HG02870 (cell line): Measurements from ENCODE around the gene DHRS4L2.
"Not testable (repeated sequence)": the region's sequence is repeated elsewhere in the genome, so short reads cannot be mapped to it uniquely, and the experiment has no call there.

Experiments used
- ATAC-seq: cut with Tn5 transposase; IDR thresholded peaks from one replicate; pipeline ENCODE4 v1.9.1; 2021; ENCODE audit warnings: mild to moderate bottlenecking, moderate library complexity; ENCODE audit not compliant: unreplicated experiment

Gene DHRS4L2

DNA sequence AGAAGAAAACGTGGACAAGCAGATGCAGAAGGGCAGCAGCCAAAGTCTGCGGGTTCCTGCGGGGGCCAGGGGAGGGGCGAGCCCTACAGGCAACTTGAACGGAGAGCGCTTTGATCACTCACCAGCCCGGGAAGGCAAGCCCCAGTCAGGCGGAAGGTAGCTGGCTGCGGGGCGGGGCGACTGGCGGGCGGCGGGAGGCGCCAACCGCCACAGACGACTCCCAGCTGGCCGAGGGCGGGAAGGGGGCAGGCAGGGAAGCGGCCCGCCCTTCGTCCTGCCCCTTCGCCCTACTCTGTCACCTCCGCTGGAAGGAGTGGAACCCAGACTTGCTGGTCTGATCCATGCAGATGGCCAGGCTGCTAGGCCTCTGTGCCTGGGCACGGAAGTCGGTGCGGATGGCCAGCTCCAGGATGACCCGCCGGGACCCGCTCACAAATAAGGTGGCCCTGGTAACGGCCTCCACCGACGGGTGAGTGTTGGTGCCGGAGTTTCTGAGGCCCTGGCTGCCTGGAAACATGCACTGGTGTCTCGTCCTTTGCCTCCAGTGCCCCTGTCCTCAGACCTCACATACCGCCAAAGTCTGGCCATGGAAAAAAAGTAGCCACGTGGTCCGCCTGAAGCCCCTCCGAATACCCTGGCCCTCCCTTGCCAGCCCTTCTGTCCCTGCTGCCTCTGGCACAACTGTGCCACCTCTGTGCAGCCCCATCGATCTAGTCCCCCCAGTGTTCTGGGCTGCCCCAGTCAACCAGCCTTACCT is at the start of gene DHRS4L2:
TSS of gene DHRS4L2 (plus strand) at position 323 of the 757 bp plus-strand sequence. CDS start at position 342, 19 bp downstream.
- ATAC-seq = peak; percentile 81

DNA sequence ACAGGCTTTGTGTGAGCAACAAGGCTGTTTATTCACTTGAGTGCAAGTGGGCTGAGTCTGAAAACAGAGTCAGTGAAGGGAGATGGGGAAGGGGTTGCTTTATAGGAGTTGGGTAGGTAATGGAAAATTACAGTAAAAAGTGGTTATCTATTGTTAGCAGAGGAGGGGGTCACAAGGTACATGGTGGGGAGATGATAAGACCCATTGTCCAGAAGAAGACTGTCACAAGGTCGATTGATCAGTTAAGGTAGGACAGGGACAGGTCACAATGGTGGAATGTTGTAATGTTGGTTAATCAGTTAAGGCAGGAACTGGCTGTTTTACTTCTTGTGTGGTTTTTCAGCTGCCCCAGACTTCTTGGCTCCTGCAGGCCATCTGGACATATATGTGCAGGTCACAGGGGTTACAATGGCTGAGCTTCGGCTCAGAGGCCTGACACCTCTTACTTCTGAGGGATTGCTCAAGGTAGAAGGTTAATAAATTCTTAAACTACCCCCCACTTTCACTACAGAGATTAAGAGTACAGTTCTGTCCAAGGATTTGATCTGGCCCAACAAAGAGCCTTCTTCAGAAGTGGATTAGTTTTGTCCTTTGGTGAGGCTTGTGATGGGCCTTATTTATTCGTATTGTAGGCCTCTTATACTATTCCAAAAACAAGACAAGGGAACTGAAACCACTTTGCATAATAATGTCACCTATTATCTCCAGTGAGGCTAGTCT is 49.0 kb upstream of the DHRS4L2 start:
- no peak for ATAC-seq

DNA sequence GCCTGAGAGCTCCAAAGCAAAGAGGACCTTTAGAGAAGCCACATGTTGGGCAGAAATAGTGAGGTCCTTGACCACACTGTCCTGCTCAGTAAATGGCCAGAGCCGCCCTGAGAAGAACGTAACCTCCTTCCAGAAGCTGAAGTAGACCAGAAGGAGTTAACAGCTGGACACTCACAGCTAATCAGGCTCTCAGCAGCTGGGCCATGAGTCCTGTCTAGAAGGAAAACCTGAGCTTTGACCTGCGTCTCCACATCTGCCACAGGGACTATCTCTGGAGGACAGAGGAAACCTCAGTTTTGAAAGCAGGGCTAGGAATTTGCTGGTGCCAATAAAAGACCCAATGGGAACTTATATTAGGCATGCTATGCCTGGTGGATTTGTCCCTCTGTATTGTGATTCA is 47.5 kb upstream of the DHRS4L2 start:
- ATAC-seq = no peak

DNA sequence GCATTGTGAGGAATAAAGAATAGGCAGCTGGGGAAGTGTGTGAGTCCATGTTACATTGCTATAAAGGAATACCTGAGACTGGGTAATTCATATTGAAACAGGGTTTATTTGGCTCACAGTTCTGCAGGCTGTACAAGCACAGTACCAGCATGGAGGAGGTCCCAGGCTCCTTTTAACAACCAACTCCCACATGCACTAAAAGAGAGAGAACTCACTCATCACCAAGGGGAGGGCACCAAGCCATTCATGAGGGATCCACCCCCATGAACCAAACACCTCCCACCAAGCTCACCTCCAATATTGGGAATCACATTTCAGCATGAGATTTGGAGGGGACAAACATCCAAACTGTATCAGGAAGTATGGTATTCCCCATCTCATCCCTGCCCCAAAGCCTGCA is 47.1 kb upstream of the DHRS4L2 start:
- ATAC-seq = no peak

DNA sequence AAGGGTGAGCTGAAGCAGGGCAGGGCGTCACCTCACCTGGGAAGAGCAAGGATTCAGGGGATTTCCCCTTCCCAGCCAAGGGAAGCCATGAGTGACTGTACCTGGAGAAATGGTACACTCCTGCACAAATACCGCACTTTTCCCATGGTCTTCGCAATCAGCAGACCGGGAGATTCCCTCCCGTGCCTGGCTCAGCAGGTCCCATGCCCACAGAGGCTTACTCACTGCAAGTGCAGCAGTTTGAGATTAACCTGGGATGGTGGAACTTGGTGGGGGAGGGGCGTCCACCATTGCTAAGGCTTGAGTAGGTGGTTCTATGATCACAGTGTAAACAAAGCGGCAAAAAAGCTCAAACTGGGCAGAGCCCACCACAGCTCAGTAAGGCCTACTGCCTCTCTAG is 46.1 kb upstream of the DHRS4L2 start:
- ATAC-seq = no peak

DNA sequence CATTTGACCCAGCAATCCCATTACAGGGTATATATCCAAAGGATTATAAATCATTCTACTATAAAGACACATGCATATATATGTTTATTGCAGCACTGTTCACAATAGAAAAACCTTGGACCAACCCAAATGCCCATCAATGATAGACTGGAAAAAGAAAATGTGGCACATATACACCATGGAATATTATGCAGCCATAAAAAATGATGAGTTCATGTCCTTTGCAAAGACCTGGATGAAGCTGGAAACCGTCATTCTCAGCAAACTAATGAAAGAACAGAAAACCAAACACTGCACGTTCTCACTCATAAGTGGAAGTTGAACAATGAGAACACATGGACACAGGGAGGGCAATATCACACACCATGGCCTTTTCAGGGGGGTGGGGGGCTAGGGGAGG is 39.7 kb upstream of the DHRS4L2 start:
- ATAC-seq = not testable (repeated sequence)

DNA sequence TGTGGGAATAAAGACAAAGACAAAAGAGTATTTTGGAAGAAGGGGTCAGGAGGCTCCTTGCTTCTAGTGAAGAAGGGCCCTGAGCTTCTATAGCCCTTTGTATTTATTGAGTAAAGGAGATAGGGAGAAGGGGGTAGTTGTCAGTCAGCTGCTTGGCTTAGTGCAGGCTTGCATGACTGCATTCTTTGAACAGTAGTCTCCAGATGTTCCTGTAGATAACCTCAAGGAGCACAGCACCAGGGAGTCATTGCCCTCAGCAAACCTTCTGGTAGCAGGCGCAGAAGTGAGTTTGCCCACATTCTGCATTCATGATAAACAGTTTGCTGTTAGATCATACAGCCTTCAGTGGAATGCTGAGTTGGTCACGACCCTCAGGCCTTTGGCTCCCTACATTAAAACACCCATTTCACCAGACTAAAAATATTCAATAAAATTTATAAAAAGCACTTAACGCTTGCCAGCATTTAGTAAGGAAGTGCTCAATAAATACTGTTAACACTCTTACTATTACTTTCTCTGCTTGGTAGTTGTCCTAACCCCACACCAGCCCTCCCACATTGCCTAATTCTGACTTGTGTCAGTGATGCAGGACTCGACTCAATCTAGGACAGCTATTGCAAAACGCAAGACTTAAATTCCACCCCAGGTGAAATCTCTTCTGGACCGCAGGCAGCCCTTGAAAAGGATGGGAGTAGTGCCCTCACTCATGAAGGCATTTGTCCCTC is 38.2 kb upstream of the DHRS4L2 start:
- no peak for ATAC-seq

DNA sequence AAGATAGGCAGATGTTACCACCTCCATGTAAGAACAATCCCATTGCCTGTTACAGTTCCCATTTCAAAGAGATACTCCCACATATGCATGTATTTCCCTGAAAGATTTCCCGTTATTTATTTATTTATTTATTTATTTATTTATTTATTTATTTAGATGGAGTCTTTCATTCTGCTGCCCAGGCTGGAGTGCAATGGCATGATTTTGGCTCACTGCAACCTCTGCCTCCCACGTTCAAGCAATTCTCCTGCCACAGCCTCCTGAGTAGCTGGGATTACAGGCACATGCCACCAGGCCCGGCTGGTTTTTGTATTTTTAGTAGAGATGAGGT is 37.6 kb upstream of the DHRS4L2 start:
- not testable (repeated sequence) for ATAC-seq

DNA sequence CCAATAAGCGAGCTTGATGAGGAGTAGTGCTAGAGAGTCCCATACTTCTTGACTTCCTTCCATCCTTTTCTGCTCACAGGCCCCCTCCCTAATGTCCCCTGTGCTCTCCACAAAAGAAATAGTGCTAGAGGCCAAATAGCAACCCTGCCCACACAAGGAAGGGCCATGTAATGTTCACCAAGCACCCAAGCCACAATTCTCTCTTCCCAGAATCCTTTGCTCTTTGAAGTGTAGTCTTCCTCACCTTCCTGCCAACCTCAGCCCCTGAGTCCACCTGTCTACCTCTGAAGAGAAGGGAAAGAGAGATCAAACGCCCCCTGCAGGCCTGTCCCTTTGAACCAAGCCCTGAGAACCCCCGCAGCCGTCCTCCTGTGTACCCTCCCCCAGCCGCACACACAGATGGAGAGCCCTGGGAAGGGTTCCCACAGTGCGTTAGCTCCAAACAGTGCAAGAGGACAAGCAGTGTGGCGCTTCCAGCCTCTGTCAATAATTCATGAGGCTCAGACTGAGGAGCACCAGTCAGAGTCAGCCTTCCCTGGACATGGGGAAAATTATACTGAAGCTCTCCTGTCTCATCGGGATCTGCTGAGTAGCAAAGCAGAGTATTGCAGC is 37.0 kb upstream of the DHRS4L2 start:
- no peak for ATAC-seq

DNA sequence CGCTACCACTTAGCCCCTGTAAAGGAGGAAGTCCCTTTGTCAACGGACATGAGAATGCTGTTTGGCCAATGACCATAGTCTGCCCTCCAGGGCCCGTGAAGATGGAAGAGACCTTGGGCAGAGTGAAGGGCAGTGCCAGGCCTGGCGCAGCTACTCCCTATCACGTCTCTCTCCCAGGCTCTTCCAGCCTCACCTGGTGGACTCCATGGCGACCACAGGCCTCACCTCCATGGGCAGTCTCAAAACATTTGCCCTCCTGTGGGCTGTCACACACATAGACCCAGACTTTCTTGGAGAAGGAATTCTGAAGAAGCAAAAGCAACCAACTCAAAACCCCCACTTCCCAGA is 35.6 kb upstream of the DHRS4L2 start:
- ATAC-seq = not testable (repeated sequence)

DNA sequence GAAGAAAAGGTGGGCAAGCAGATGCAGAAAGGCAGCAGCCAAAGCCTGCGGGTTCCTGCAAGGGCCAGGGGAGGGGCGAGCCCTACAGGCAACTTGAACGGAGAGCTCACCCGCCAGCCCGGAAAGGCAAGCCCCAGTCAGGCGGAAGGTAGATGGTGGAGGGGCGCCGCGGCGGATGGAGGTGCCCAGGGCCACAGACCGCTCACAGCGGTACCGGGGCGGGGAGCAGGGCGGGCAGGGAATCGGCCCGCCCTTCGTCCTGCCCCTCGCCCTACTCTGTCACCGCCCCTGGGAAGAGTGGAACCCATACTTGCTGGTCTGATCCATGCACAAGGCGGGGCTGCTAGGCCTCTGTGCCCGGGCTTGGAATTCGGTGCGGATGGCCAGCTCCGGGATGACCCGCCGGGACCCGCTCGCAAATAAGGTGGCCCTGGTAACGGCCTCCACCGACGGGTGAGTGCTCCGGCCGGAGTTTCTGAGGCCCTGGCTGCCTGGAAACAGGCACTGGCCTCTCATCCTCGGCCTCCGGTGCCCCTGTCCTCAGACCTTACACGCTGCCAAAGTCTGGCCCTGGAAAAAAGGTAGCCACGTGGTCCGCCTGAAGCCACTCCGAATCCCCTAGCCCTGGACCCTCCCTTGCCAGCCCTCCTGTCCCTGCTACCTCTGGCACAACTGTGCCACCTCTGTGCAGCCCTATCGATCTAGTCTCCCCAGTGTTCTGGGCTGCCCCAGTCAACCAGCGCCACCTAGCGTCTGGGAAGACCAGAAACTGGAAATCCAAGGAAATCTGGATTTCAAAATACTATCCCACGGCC is 35.1 kb upstream of the DHRS4L2 start, which contains the start of gene DHRS4:
TSS of gene DHRS4 (plus strand) at position 307 of the 815 bp plus-strand sequence. CDS start at position 326, 19 bp downstream.
- peak; percentile 83 for ATAC-seq

DNA sequence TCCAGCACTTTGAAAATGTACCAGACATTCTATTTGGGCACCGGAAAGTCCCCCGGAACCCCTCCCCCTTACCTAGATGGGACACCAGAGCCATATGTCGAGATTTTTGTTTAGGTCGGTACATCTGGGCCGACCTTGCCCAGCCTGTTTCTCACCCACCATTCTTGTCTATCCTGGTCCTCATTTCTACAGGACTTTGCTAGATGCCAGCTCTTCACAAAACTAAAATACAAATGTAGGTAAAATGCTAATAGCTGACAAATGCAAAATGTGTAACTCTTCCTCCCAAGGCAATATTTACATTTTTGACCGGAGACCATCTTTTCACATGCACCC is 34.5 kb upstream of the DHRS4L2 start:
- ATAC-seq = peak; percentile 18

DNA sequence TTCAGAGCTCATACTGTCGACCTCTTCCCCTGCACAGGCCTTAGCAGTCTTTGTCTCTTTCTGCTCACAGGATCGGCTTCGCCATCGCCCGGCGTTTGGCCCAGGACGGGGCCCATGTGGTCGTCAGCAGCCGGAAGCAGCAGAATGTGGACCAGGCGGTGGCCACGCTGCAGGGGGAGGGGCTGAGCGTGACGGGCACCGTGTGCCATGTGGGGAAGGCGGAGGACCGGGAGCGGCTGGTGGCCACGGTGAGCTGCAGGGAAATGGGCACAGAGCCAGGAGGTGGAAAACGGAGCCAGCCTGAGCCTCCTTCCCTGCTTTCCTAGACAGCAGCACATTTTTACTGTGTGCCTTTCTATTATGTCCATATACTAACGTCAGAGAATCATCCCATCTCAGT is 33.8 kb upstream of the DHRS4L2 start:
- not testable (repeated sequence) for ATAC-seq

DNA sequence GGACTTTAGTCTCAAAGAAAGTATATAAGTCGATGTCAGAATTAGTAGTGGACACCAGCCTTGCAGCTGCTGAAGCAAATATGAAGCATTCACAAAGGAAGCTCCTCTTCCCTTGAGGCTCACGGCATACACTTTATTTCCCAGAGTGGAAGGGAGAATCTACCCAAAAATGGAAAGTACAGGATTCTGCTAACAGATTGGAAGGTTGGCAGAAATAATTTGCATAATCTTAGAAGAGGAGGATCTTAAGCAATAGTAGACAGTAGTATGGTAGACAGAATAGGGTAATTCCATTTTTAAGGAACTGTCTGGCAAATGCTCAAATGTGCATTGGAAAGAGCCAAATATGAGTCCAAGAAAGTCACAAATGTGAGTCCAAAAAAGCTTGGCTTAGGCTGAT is 32.9 kb upstream of the DHRS4L2 start:
- not testable (repeated sequence) for ATAC-seq

DNA sequence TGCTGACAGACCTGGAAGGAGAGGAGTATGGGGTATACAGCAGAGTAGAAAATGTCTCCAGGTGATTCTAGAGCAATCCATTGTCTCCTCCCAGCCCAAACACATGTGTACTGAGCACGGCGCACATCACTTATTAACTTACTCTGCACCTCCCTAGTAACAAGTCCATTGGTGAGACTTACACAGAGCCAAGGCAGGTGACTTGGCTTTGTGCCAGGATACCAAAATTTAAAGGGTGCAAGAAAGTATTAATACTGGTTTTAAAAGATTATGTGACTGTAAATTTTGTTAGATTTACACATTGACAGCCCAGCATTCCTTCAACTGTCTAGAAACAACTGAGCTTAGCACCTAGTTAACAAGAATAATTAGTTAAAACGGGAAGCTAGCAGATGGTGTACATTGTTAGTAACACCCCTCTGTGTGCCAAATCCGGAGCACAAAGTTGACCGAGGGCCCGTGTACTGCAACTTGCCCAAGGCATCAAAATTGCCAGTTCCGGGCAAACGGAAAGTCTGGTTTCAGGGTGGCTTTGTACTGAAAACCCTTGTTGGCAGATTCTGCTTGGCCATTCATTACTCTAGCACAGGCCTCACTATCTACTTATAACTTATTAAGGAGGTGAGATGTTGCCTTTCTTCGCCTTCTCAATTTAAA is 30.7 kb upstream of the DHRS4L2 start:
- ATAC-seq = not testable (repeated sequence)

DNA sequence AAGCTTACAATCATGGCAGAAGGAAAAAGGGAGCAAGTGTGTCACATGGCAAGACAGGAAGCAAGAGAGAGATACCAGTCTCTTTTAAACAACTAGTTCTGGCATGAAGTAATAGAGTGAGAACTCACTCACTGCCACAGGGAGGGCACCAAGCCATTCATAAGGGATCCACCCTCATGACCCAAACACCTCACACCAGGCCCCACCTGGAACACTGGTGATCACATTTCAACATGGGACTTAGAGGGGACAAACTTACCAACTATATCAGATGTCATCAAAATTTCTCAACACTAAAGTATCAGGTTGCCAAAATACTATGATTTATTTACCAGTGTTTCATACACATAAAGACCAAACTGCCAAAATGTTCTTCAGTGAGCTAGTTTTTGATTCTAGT is 27.8 kb upstream of the DHRS4L2 start:
- not testable (repeated sequence) for ATAC-seq

DNA sequence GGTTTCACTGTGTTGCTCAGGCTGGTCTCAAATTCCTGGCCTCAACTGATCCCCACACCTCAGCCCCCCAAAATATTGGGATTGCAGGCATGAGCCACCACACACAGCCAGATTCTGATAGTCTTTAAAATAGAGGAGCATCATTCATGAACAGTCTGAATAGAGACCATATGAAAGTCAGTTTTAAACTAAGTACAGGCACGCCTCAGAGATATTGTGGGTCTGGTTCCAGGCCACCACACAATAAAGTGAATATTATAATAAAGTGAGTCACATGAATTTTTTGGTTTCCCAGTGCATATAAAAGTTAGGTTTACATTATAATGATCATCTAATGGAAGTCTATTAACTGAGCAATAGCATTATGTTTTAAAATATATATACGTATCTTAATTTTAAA is 27.0 kb upstream of the DHRS4L2 start:
- ATAC-seq = not testable (repeated sequence)

DNA sequence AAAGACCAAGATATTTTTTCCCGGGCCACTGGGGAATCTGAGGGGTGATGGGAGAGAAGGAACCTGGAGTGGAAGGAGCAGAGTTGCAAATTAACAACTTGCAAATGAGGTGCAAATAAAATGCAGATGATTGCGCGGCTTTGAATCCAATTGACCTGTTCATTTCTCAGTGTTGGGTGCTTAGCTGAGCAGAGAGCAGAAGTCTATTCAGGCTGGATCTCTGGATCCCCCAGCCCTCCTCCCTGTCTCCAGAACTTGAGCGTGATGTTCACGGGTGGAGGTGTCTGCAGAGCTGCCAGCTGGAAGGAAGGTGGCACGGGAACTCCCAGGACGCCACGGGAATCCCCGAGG is 19.6 kb upstream of the DHRS4L2 start:
- ATAC-seq = not testable (repeated sequence)

DNA sequence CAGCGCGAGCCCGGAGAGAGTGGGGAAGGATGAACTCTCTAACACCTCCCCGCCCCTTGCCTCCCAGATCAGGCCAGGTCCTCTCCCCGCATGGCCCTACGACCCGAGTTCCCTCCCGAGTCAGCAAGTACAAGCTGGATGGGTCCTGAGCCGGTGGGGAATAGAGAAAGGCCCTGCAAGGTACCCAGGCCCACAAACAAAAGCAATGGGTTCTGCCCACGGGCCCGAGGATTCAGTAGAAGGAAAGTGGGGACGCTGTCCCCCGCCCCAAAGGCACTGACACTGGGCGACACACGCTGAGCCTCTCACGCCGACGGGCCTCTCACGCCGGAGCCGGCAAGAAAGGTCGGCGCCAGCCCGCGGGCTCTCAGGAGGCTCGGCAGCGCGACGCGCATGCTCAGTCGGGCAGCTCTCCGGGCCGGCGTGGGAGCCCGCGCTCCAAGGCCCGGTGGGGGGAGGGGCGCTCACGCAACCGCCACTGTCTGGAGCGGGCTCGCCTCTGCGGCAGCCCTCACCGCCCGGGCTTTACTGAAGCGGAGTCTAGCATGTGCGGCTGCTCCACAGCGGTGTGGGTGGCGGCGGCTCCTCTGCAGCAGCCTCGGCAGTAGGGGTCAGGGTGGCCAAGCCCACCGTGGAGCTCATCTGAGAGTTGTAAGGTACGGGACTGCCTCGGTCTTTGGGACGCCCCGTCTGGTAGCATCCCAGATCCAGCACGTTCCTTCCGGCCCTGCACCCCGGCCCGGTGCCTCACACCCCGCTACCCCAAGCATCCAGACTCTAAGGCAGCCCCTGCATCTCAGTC is 19.0 kb upstream of the DHRS4L2 start:
- peak; percentile 57 for ATAC-seq
